Renal pelvis (tissue), 4 donors: ENCODE measurements around the gene CCNY. TPM values are rescaled to one million over a fixed set of nuclear protein-coding genes. Genes with fewer than 3 reads are reported as not detected.
"Not testable (repeated sequence)": the region's sequence is repeated elsewhere in the genome, so short reads cannot be mapped to it uniquely, and the experiment has no call there.

ENCODE experiments used
- DNase-seq: peaks from one replicate; pipeline ENCODE4 v3.0.0-alpha.2; 2013
- polyA plus RNA-seq, 3 donors: library from polyadenylated mRNA; unstranded; fragments of 120-200 nt; gene quantifications; one replicate each; pipeline ENCODE4 v1.2.1, GENCODE V29; 2013; ENCODE audit not compliant: insufficient read length in 3 of 3

Gene CCNY
- polyA plus RNA-seq, 3 donors: 98.3 to 102 (median 101) TPM

DNA sequence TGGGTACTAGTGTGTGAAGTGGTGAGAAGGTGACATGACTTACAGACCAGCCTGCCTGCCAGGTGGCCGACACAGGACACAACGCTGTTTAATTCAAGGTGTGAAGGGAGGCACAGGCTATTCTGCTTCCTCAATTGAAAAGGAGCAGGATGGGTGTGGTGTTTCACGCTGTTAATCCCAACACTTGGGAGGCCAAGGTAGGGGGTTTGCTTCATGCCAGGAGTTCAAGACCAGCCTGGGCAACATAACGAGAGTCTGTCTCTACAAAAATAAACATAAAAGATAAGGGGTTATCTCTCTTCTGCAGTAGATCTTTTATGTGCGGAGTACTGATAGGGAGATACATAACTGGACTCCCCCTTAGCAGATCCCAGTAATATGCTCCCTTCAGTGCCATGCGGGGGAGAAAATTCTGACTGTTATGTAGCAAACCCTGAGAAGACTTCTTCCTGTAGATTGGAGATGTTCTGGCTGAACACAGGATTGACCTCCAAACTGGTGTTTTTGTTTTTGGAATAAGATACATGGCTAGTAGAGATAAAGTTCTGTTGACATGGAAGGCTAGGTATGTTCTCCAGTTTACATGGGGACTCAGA lies 63.2 kb downstream of the CCNY start:
- no peak for DNase-seq

DNA sequence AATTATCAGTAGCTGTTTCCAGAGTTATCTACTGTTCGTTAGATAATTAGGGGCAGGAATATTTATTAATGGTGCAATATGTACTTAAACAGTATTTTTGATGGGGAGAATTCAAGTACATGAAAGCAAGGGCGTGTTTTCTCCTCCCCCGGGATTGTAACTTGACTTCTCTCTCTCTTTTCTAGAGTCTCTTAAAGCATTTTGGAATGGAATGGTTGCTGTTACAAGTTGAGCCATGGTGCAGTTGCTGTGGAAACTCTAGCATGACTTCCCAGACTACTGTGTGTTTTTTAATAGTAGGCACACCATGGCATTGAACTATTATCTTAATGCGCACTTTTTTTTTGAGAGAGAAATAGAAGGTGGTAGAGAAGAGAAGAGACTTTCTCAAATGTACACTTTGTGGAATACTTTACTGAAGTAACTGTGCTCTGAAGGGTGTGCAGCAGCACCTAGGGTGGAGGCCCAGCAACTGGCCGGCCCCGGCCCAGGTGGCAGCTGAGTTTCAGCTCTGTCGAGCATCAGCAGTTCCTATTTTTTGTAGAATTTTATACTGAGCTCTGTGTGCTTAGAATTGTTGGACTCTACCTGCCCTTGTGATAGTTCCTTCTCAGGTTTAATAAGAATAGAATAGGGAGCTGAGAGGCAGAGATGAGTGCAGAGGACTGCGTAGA lies 64.4 kb downstream of the CCNY start:
- no peak for DNase-seq

DNA sequence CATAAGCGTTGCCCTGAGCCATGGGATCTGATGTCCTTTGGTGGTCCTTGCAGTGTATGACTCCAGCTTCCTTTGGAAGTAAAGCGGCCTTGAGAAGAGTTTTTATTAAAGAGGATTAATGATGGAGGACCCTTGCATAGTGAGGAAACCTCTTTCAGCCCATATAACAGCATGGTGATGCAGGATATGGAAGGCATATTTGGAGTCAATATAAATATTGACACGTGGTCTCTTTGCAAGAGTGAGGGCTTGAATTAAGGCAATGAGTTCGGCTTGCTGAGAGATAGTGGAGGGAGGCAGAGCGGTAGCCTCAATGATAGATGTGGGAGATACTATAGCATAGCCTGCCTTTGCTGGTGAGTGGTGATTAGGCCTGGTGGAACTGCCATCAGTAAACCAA lies 67.2 kb downstream of the CCNY start:
- DNase-seq: not testable (repeated sequence)

DNA sequence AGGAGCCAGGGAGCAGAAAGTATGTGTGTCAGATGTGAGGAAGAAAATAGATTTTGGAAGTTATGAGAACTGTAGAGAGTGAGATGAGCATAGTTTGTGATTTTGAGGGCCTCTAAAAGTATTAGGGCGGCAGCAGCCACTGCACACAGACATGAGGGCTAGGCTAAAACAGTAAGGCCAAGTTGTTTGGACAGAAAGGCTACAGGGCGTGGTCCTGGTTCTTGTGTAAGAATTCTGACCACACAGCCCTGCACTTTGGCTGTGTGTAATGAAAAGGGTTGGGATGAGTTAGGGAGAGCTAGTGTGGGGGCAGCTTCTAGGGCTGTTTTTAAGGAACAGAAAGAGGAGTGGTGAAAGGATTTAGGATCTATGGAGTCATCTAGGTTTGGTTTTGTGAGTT lies 67.8 kb downstream of the CCNY start:
- not testable (repeated sequence) for DNase-seq

DNA sequence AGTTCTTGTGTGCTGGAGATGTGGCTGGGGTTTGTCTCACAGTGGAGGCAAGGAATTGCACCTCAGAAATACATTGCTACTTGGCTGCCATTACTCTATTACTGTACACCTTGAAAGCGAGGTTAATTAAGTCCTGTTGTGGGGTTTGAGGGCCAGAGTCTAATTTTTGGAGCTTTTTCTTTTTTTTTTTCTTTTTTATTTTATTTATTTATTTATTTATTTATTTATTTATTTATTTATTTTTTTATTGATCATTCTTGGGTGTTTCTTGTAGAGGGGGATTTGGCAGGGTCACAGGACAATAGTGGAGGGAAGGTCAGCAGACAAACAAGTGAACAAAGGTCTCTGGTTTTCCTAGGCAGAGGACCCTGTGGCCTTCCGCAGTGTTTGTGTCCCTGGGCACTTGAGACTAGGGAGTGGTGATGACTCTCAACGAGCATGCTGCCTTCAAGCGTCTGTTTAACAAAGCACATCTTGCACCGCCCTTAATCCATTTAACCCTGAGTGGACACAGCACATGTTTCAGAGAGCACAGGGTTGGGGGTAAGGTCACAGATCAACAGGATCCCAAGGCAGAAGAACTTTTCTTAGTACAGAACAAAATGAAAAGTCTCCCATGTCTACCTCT lies 69.8 kb downstream of the CCNY start:
- DNase-seq: not testable (repeated sequence)

DNA sequence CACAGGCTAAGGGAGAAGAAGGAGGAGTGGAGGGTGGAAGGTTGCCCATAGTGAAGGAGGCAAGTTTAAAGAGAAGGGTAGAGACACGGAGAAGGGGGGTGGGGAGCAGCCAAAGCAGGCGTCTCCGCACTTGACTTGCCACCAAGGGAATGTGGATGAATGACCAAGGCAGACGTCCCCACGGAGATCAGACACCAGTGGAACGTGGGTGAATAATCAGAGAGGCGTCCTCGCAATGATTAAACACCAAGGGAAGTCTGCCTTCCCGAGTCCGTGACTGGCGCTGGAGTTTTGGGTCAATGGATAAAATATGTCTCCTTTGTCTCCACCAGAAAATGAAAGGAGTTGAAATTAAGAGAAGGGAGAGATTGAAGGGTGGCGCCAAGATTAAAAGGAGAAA lies 71.4 kb downstream of the CCNY start:
- DNase-seq: not testable (repeated sequence)

DNA sequence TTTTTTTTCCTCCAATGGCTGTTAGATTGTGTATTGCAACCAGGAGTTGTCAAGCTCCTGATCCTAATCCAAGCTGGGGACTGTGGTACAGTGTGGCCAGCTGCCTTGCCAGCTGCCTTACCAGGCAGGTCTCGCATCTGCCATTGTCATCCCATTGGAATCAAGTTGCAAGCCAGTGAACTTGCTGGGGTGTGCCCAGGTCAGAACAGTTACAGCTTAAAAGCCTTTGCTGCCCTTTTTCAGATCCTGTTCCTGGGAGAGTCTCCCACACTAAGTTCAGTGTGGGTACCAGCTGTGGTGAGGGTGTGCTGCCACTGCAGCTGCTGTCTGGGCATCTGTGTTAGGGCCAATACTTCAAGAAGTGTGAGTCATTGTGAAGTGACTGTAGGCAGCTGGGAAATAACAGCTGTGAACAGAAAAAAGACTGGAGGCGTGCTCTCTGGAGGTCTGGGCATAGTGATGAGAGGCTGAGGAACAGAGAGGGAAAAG lies 72.8 kb downstream of the CCNY start:
- no peak for DNase-seq

DNA sequence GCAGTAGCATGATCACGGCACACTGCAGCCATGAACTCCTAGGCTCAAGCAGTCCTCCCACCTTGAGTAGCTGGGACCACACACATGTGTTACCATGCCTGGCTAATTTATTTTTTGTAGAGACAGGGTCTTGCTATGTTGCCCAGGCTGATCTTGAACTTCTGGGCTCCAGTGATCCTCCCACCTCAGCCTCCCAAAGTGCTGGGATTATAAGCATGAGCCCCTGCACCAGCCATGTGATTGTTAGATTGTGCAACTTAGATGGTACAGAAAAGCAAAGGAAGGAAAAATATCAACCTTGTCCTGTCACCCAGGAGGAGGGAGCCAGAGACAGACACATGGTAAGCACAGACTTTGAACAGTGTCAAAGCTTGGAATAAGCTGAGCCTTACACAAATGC lies 73.5 kb downstream of the CCNY start:
- DNase-seq: no peak

DNA sequence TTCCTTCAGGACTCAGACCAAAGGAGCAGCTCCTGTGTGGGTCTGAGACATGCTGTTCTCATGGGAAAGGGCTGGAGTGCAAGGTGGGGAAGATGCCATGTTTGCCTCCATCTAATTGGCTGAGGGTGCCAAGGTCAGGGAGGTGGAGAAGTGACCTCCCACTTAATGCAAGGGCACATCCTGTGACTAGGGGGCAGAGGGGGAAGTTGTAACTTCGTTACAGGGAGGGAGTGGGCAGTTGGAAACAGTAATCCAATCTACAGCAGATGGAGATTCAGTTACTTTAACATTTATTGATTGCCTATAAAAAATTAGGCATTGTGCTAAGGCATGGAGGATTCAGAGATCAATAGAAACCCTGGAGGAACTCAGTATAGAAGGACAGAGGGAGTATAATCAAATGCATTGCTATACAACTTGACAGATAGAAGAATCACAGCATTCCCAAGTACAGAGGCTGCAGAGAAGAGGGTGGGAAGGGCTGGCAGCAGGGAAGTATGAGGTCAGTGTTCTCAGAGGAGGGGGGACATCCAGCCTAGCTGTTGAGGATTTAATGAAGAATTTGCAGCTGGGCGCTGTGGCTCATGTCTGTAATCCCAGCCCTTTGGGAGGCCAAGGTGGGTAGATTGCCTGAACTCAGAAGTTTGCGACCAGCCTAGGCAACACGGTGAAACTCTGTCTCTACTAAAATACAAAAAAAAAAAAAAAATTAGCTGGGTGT lies 75.9 kb downstream of the CCNY start:
- DNase-seq: no peak

DNA sequence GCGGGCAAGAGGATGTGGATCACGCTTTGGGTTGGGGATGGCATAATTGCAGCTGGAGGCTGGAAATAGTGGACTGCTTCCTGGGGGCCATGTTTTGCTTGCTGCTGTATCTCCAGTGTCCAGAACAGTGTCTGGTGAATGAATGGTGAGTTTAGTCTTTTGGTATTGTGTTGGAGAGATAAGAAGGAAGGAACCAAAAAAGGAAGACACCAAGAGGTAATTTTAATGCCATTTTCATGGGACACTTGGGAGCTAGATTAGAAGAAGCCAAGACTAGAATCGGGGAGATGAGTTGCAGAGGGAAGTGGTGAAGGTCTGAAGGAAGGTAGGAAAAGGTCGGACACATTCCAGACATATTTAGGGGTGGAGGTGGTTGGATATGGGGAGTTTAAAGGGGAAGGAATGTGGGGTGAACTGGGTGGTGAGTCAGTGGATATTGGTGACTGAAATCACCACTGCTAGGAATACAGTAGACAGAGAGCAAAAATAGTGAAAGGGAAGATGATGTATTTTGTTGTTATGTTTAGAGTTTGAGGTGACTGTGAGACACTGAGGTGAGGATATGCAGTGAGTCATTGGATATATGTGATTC lies 76.7 kb downstream of the CCNY start:
- DNase-seq: no peak

DNA sequence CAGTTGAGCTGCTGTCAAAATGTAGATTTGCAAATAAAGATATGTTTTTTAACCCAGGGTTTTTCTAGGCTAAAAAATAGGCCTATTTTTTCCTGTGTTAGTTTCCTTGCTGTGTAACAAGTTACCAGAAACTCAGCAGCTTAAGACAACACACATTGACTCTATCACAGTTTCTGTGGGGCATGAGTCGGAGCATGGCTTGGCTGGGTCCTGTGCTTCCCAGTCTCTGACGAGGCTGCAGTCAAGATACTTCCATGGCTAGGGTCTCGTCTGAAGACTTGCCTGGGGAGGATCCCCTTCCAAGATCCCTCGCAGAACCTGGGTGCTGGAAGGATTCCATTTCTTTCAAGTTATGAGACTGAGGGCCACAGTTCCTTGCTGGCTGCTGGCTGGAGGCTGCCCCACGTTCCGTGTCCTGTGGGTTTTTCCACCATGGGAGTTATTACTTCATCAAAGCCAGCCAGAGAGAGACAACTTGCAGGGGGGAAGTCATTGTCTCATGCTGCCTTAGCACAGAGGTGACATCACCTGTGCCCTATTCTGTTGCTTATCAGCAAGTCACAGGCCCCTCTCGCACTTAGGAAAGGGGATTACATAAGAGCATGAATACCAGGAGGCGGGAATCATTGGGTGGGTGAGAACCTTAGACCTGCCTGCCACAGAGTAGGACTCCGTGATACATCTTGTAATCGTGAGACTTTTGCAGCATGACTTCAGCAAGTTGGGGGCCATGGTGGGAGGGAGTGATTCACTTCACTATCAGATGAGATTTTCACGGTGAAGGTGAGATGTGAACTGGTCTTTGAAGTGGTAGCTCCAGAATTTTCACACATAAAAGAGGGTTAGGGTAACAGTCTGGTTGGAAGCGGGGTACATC lies 77.9 kb downstream of the CCNY start:
- no peak for DNase-seq

DNA sequence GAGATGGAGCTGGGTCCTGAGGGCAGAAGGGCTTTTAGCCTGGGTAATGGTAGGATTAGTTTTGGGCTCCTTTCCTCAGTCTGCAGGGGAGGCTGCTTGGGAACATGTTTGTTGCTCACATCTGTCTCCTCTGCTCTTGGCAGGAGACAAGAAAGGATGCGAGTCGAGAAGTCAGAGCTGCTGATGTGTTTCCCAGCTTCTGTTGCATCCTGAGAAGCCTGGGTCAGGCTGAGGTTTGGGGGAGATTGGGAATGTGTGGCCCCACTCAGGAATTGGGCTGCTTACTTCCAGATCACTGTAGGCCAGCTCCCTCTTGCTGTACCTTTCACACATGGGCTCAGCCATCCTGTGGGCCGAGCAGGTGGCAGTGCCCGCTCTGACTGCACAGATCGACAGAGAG lies 79.2 kb downstream of the CCNY start:
- DNase-seq: no peak

DNA sequence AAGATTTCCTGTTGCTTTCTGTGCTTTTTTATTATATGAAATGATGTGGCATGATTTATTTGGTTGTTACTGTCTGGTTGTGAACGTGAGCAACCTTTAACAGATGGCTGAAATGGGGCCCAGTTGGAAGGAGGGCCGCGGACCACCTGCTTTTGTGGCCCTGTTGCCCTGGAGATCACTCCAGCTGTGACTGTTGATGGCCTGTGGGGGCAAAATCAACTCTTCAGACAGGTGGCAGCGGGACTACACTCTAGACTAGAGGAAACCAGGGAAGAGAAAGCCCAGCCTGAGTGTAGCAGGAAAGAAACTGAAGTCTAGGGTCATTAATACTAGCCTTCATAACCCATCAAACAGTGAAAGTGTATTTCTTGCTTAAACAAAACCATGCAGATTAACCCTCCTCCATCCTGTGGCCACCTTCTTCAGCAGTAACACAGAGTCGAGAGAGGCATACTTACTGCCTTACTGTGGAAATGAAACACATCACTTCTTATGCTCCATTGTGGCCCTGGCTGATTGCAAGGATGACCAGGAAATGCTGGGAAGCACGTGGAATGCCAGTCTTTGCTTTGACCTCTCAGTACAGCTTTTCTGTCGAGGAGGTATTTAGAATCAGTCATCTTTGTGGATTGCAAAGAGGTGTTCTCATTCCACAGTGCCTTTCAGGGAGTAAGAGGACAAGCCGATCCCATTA lies 80.5 kb downstream of the CCNY start:
- no peak for DNase-seq

DNA sequence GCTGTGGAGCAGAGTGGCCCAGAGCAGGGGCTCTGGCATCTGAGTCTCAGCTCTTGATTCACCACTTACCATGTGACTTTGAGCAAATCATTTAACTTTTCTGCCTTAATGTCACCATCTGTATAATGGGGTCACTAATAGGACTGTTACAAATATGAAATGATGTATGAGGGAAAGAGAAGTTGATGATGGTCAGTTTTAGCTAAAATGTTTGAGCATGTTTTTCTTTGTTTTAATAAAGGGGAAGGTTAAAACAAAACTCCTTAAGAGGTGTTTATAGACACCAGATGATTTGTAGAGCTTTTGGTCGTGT lies 81.0 kb downstream of the CCNY start:
- DNase-seq: no peak

DNA sequence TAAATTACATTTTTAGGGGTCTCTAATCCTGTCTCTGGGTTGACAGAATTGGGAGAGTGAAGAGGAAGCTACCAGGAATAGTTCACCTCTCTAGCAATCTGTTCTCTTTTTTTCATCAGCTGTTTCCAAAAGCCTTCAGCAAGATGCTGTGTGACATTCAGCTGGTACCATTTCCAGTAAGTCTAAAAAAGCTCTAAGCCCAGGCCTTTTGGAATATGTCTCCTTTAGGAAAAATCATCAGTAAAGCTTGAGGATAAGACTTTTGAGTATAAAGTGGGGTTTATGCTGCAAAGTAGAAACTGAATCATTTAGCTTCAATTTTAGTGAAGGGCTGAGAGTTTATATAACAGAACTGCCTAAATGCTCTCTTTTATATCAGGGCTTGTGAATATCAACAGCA lies 81.5 kb downstream of the CCNY start:
- DNase-seq: no peak

DNA sequence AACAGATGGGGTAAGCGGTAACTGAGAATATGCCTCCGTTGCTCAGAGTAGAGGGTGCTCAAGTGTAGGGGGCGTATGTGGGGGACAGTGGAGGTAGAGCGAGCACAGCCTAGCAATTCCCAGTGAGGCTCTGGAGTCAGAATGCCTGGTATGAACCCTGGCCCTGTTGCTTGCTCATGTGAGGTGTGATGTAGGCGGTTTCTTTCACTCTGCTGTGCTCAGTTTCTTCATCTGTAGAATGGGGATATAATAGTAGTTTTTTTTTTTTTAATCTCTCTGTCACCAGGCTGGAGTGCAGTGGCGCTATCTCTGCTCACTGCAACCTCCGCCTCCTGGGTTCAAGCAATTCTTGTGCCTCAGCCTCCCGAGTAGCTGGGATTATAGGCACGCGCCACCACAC lies 82.3 kb downstream of the CCNY start:
- not testable (repeated sequence) for DNase-seq

DNA sequence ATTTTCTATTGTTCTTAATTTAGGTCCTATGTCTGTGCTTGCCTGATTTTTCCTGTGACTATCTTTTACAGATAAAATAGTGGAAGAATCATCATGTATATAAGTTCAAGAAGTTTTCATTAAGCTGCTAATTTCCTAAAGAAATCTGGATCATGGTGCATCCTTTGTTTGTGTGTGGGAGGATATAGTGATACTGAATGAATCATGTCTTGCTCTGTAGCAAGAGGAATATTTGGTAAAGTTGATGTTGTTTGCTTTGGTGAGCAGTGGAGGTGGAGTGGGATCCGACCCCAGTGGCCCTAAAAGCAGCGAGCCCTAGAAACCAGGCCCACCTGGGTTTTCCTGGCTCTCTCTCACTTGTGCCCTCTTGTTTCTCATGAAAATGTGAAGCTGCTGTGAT lies 83.7 kb downstream of the CCNY start:
- no peak for DNase-seq

DNA sequence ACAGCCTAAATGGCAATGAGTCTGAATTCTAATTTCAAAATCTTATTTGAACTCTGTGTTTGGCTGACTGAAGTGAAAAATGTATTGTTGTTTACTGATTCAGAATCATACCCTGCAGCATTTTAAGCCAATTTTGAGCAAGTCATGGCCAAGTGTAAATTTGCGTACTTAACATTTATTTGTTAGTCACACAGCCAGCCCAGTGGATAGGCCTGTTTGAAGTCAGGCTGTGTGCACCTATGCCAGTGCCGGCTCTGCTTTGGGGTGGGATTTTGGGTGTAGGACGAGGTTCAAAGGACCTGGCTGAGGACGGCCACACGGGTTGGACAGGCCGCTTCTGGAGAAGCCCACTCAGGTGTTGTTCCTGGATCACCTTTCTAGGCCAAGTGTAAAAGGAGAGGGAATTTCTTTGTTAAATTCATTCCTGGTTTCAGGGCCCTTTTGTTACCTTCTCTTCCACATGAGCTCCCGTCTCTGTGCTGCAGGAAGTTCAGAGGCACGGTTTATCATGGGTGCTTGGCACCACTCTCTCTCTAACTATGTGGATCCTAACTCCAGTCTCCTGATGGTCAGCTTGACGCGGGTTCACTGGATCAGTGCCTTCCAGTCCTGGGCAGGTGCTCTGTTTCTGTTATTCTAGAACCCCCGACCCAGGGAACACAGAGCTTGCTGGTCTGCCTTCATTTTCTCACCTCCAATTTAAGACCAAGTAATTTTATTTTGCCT lies 84.7 kb downstream of the CCNY start:
- DNase-seq: no peak

DNA sequence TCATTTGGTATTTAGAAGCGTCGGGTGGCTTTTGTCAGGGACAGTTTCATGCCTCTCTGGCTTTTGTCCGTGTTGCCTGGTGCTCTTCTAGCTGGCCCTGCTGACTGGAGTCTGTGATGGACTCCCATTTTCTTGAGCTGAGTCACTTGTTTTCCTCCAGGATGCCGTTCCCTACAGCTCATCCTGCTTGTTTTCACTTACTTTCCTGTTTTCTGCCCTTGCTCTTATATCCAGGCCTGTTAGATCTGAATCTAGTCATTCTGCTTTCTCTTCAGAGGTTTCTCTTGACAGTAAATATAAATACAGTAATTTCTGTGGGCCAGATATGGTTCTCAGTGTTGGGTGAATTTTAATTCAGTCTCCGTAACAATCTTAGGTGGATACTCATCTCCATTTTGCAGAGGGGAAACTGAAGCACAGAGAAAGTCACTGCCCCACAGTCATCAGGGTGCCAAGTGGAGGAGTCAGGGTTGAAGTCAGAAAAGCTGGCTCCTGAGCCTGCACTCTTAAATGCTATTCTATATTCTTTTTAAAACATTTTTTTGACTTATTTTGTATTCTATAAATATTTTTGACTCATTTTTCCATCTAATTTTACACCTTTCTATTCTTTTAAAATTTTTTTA lies 85.4 kb downstream of the CCNY start:
- DNase-seq: no peak

DNA sequence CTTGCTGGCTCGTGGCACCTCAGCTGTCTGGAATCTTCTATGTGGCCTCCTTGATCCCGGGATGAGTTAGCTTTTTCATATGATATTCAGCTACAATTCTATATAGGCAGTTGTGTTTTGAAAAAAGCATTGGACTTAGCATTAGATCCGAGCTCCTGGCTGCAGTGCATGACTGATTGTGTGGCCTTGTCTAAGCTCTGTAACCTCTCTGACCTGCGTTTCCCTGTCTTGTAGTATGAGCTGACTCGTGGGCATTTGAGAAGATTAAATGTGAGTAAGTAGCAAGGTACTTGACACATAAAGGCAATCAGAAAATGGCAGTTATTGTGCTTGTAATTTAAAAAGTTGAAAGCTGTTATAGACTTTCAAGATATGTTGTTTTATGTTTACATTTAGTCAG lies 85.9 kb downstream of the CCNY start:
- peak; percentile 30 for DNase-seq
